NCI-H2196 (cell line): ENCODE measurements around the gene TMEM100.

Experiments
- DNase-seq: peaks from one replicate; lab custom pipeline; 2025; ENCODE audit not compliant: unreplicated experiment; lab: John Stamatoyannopoulos, UW

The TMEM100 gene

GRCh38 chr17:55720919-55721836 is 1.5 kb downstream of the TMEM100 start:
- no peak for DNase-seq

GRCh38 chr17:55717898-55718735 is 4.5 kb downstream of the TMEM100 start:
- peak; percentile 33 for DNase-seq

- no peak for DNase-seq
Observed at GRCh38 chr17:55717432-55717831, 5.2 kb downstream of the TMEM100 start.

- DNase-seq = no peak
Observed at GRCh38 chr17:55710829-55711496, 11.7 kb downstream of the TMEM100 start.

- no peak for DNase-seq
Observed at GRCh38 chr17:55710410-55710809, 12.3 kb downstream of the TMEM100 start.

- no peak for DNase-seq
Observed at GRCh38 chr17:55709984-55710383, 12.7 kb downstream of the TMEM100 start.

GRCh38 chr17:55709440-55709839 is 13.2 kb downstream of the TMEM100 start:
- DNase-seq = no peak

GRCh38 chr17:55708175-55708974 is 14.3 kb downstream of the TMEM100 start:
- no peak for DNase-seq

GRCh38 chr17:55706808-55707773 is 15.6 kb downstream of the TMEM100 start:
- DNase-seq = no peak

GRCh38 chr17:55705847-55706246 is 16.8 kb downstream of the TMEM100 start:
- DNase-seq = no peak

- DNase-seq = no peak
Observed at GRCh38 chr17:55704401-55704800, 18.3 kb downstream of the TMEM100 start.

GRCh38 chr17:55702150-55702549 is 20.5 kb downstream of the TMEM100 start:
- no peak for DNase-seq

GRCh38 chr17:55699181-55699860 is 23.3 kb downstream of the TMEM100 start:
- DNase-seq = no peak

GRCh38 chr17:55694286-55694910 is 28.3 kb downstream of the TMEM100 start:
- no peak for DNase-seq

- DNase-seq = no peak
Observed at GRCh38 chr17:55693254-55694216, 29.1 kb downstream of the TMEM100 start.

GRCh38 chr17:55692276-55692675 is 30.4 kb downstream of the TMEM100 start:
- DNase-seq = no peak

GRCh38 chr17:55691666-55692065 is 31.0 kb downstream of the TMEM100 start:
- DNase-seq = no peak
